ENCODE results near the gene ALG3. TPM values are rescaled to one million over a fixed set of nuclear protein-coding genes. Genes with fewer than 3 reads are reported as not detected.

ALG3 gene
- total RNA-seq, 2 donors from 2014 or later: 25.1 to 78.9 TPM

GRCh38 chr3:184261854-184262763 is 13.3 kb upstream of the ALG3 start:
- peaks cover 3% of the 10 kb centered on the region for H3K4me1 ChIP-seq
- intact Hi-C loops (cut with DNase I): no loop called here
- no peak overlapping the region for H3K27ac ChIP-seq
- H3K36me3 ChIP-seq: no peaks in the 10 kb centered on the region
- no peaks in the 10 kb centered on the region for H3K9me3 ChIP-seq
- TF ChIP-seq CTCF (IDR thresholded peaks at IDR 0.05): no peak
- DNase-seq: no peak
- peak overlapping the region; percentile 32 for H3K4me3 ChIP-seq
- peaks cover 42% of the 10 kb centered on the region for H3K27me3 ChIP-seq
- no peak overlapping the region for H3K9ac ChIP-seq (ENCODE audit: low read depth in 2 of 2, low read length in 2 of 2)

- Histone ChIP-seq H3K4me1 (peaks cover 3% of the 10 kb centered on the region), H3K27me3 (peaks cover 42% of the 10 kb centered on the region), H3K9me3 (no peaks in the 10 kb centered on the region), H3K9ac (ENCODE audit: low read depth in 2 of 2, low read length in 2 of 2) (no peak within 1 kb of the TSS), H3K27ac (no peak within 1 kb of the TSS), H3K4me3 (peak within 1 kb of the TSS; percentile 32), H3K36me3 (no peaks in the 10 kb centered on the region)
- no peak for TF ChIP-seq CTCF (IDR thresholded peaks at IDR 0.05)
- DNase-seq: peak; percentile 50
- intact Hi-C loops (cut with DNase I): no loop called here
These were observed 12.6 kb upstream of the ALG3 start, which contains the start of gene CAMK2N2 for GRCh38 chr3:184261270-184261853. Gene CAMK2N2, minus strand, starts transcription at chr3:184261553. Its CDS starts 268 bp downstream, at chr3:184261285.

- intact Hi-C loops (cut with DNase I): no loop called here
- TF ChIP-seq CTCF (IDR thresholded peaks at IDR 0.05): no peak
- no peaks in the 10 kb centered on the region for H3K9me3 ChIP-seq
- no peaks in the 10 kb centered on the region for H3K36me3 ChIP-seq
- peaks cover 3% of the 10 kb centered on the region for H3K4me1 ChIP-seq
- H3K27me3 ChIP-seq: peaks cover 42% of the 10 kb centered on the region
- peak overlapping the region; percentile 32 for H3K4me3 ChIP-seq
- H3K27ac ChIP-seq: no peak overlapping the region
- no peak for DNase-seq
- no peak overlapping the region for H3K9ac ChIP-seq (ENCODE audit: low read depth in 2 of 2, low read length in 2 of 2)
These were observed 12.0 kb upstream of the ALG3 start for GRCh38 chr3:184260724-184261269.

- no peak for TF ChIP-seq CTCF (IDR thresholded peaks at IDR 0.05)
- peaks cover 3% of the 10 kb centered on the region for H3K4me1 ChIP-seq
- H3K27ac ChIP-seq: no peak overlapping the region
- H3K9me3 ChIP-seq: no peaks in the 10 kb centered on the region
- H3K4me3 ChIP-seq: no peak overlapping the region
- no peaks in the 10 kb centered on the region for H3K36me3 ChIP-seq
- peaks cover 42% of the 10 kb centered on the region for H3K27me3 ChIP-seq
- no peak overlapping the region for H3K9ac ChIP-seq (ENCODE audit: low read depth in 2 of 2, low read length in 2 of 2)
- intact Hi-C loops (cut with DNase I): no loop called here
- DNase-seq: no peak
These were observed 11.3 kb upstream of the ALG3 start for GRCh38 chr3:184259878-184260723.

- H3K4me3 ChIP-seq: no peak overlapping the region
- H3K27me3 ChIP-seq: peaks cover 42% of the 10 kb centered on the region
- intact Hi-C loops (cut with DNase I): no loop called here
- no peak for DNase-seq
- H3K9me3 ChIP-seq: no peaks in the 10 kb centered on the region
- H3K27ac ChIP-seq: no peak overlapping the region
- H3K4me1 ChIP-seq: peaks cover 3% of the 10 kb centered on the region
- H3K36me3 ChIP-seq: no peaks in the 10 kb centered on the region
- H3K9ac ChIP-seq (ENCODE audit: low read depth in 2 of 2, low read length in 2 of 2): no peak overlapping the region
- TF ChIP-seq CTCF (IDR thresholded peaks at IDR 0.05): no peak
These were observed 10.7 kb upstream of the ALG3 start for GRCh38 chr3:184259396-184259877.

Data from colonic mucosa (tissue), 4 donors.